Pancreas (tissue), 10 donors: ENCODE results near the gene C4A. TPM values are rescaled to one million over a fixed set of nuclear protein-coding genes. Genes with fewer than 3 reads are reported as not detected.

Experiments used
- ATAC-seq, 4 donors: fragments of 200-7000 bp; cut with Tn5 transposase; one replicate each; pipeline versions ENCODE4 v1.8.0 to v1.9.1; 2020; ENCODE audit warnings: mild to moderate bottlenecking in 4 of 4, moderate library complexity in 4 of 4
- DNase-seq, 6 donors: peaks; one replicate each; pipeline ENCODE4 v3.0.0-alpha.2; 2020
- FAIRE-seq: peaks from 2 replicates; lab custom pipeline; 2012; peaks lifted over from hg19 to GRCh38; lab: Jason Lieb, UNC
- H3K27ac ChIP-seq, 4 donors: fragments of 200-600 bp; sonication (generic); 1 replicate in 3 of 4; 2 replicates in 1 of 4; pipeline versions ENCODE4 v1.5.0 to v1.8.0; 2020
- H3K27me3 ChIP-seq, 4 donors: fragments of 200-600 bp; one replicate each; pipeline ENCODE4 v1.8.0; 2021
- H3K36me3 ChIP-seq, 3 donors: fragments of 200-600 bp; sonication (generic) in 1 of 3; one replicate each; pipeline versions ENCODE4 v1.5.0 to v1.8.0; 2020 to 2021
- H3K4me1 ChIP-seq, 3 donors: fragments of 200-600 bp; one replicate each; pipeline ENCODE4 v1.8.0; 2021
- H3K4me3 ChIP-seq, 4 donors: fragments of 200-600 bp; sonication (generic) in 2 of 4; one replicate each; pipeline versions ENCODE4 v1.5.0 to v1.8.0; 2020 to 2021
- H3K9me3 ChIP-seq, 4 donors: fragments of 200-600 bp; one replicate each; pipeline ENCODE4 v1.8.0; 2021
- CTCF ChIP-seq, 4 donors: fragments of 200-600 bp; sonication (generic) in 3 of 4; IDR thresholded peaks; one replicate each; pipeline versions ENCODE4 v1.5.0 to v1.8.0; 2021; ENCODE audit warnings: antibody characterized with exemption in 4 of 4
- whole genome bisulfite sequencing, 2 donors: extraction: QIAGEN DNeasy Blood & Tissue Kit; methylation state at CpG; one replicate each; pipeline ENCODE4 v1.1.7; 2013; 5-methylcytosine and 5-hydroxymethylcytosine counted together
- intact Hi-C, 3 donors: fragments of 100-400 bp; cut with DNase I; formaldehyde crosslinking; loops; one replicate each; pipeline versions ENCODE4 v1.11.1 to v1.14.2; 2022
- polyA plus RNA-seq, 2 donors: library from polyadenylated mRNA; stranded (reverse); fragments of 200-250 nt; gene quantifications; one replicate each; pipeline ENCODE4 v1.2.3, GENCODE V29; 2013
- total RNA-seq, 6 donors: library from RNA; stranded (reverse); fragmentation: NEBNext Ultra II Directional in 4 of 6; extraction: Animal tissue kit (Norgen Biotek cat#: 25700) in 4 of 6; gene quantifications; one replicate each; pipeline versions ENCODE4 v1.2.1 to v1.2.4, GENCODE V29; 2021 to 2023
- donor health status: healthy with polysubstance abuse.
- donor health status: DM: no; HTN: no; CAD: no; lungs with moderate emphysema.
- donor health status: DM: no; HTN: no; CAD: no.
- donor health status: control.
- donor health status: control.
- donor health status: Bipolar disorder and iron deficiency.
- donor health status: DM: yes; HTN: yes; CAD: no.
- donor health status: DM: no; HTN: no; CAD: no.
- donor health status: DM: no; HTN: no; CAD: no.
- donor health status: DM: yes; HTN: yes; CAD: no.

Gene C4A
- total and polyA plus RNA-seq, 8 donors, result 14.0 to 789 (median 109) TPM

- H3K4me3 ChIP-seq, result no peak overlapping the region
- TF ChIP-seq CTCF (IDR thresholded peaks at IDR 0.05), result no peak
- H3K27me3 ChIP-seq, result no peaks in the 10 kb centered on the region
- FAIRE-seq (no peak), DNase-seq (no peak), ATAC-seq (no peak)
- H3K27ac ChIP-seq, result no peak overlapping the region
- peaks cover 0 to 5% (median 0%) of the 10 kb centered on the region in 3 donors for H3K4me1 ChIP-seq
- no peaks in the 10 kb centered on the region for H3K9me3 ChIP-seq
- intact Hi-C loops, result loop anchor here in 2 of 3 donors (10.0 kb wide), 1 partner anchor 45 kb away; the partner anchor contains the start of gene ZBTB12 (in 2 of the 2)
- peaks cover 0 to 26% (median 12%) of the 10 kb centered on the region in 3 donors for H3K36me3 ChIP-seq
- WGBS, 2 donors, result 77% methylated on average over 7 of the region's 7 CpGs
Observed at GRCh38 chr6:31949926-31950548, 31.8 kb upstream of the C4A start.

- TF ChIP-seq CTCF (IDR thresholded peaks at IDR 0.05), result peak; percentile 37 to 75 (median 73)
- H3K36me3 ChIP-seq, result peaks cover 0 to 26% (median 14%) of the 10 kb centered on the region in 3 donors
- no peaks in the 10 kb centered on the region for H3K27me3 ChIP-seq
- H3K4me3 ChIP-seq, result no peak overlapping the region
- no peaks in the 10 kb centered on the region for H3K4me1 ChIP-seq
- 52 to 54% methylated on average over 5 of the region's 5 CpGs for WGBS, 2 donors
- DNase-seq, result peak in 5 of 6 donors; percentile 34 to 85 (median 67)
- intact Hi-C loops, result loop anchor here in 2 of 3 donors (10.0 kb wide), 1 partner anchor 47 kb away; the partner anchor contains the start of gene ZBTB12 (in 2 of the 2)
- FAIRE-seq, result no peak
- H3K9me3 ChIP-seq, result no peaks in the 10 kb centered on the region
- peak; percentile 55 to 92 (median 80) for ATAC-seq
- peak overlapping the region in 1 of 4 donors; percentile 19 for H3K27ac ChIP-seq
Observed at GRCh38 chr6:31952140-31952805, 29.6 kb upstream of the C4A start.

DNA sequence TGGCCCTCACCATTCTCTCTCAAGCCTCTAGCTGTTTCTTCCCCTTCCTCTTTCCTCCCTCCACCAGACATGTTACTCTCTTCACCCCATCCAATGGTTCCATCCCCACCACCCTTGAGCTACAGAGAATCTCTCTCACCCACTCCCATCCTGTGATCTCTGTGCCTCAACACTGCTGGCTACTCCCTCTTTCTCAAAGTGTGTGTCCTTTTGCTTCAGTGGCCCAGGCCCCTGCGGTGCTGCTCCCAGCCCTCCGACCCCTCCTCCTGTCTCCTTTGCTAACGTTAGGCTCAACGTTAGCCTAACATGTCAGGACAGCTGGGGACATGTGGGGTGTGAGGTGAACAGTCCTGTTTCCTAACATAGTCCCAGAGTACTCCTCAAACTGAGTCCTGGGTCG is 29.0 kb upstream of the C4A start:
- FAIRE-seq, result no peak
- Histone ChIP-seq H3K27me3 (no peaks in the 10 kb centered on the region), H3K4me1 (peaks cover 0 to 6% (median 0%) of the 10 kb centered on the region in 3 donors), H3K4me3 (no peak overlapping the region), H3K36me3 (peaks cover 0 to 26% (median 14%) of the 10 kb centered on the region in 3 donors), H3K27ac (no peak overlapping the region), H3K9me3 (no peaks in the 10 kb centered on the region)
- TF ChIP-seq CTCF (IDR thresholded peaks at IDR 0.05), result no peak
- intact Hi-C loops, result loop anchor here in 2 of 3 donors (10.0 kb wide), 1 partner anchor 48 kb away; the partner anchor contains the start of gene ZBTB12 (in 2 of the 2)
- WGBS, 2 donors, result 72 to 74% methylated on average over 5 of the region's 5 CpGs
- DNase-seq, result no peak
- no peak for ATAC-seq

- intact Hi-C loops, result loop anchor here in 2 of 3 donors (10.0 kb wide), 1 partner anchor 50 kb away; the partner anchor contains the start of gene ZBTB12 (in 2 of the 2)
- 96% methylated on average over 28 of the region's 28 CpGs for WGBS, 2 donors
Observed at GRCh38 chr6:31954511-31954910, 27.3 kb upstream of the C4A start.

More at GRCh38 chr6:31954511-31954910, 27.3 kb upstream of the C4A start:
- no peaks in the 10 kb centered on the region for H3K27me3 ChIP-seq
- H3K4me1 ChIP-seq, result peaks cover 0 to 13% (median 3%) of the 10 kb centered on the region in 3 donors
- no peak overlapping the region for H3K4me3 ChIP-seq
- H3K27ac ChIP-seq, result no peak overlapping the region
- H3K36me3 ChIP-seq, result peaks cover 0 to 26% (median 14%) of the 10 kb centered on the region in 3 donors
- ATAC-seq, result no peak
- DNase-seq, result no peak
- TF ChIP-seq CTCF (IDR thresholded peaks at IDR 0.05), result no peak
- no peaks in the 10 kb centered on the region for H3K9me3 ChIP-seq
- no peak for FAIRE-seq
